Osteocyte (in vitro differentiated cells): ENCODE measurements around the gene TTLL13. TPM values are rescaled to one million over a fixed set of nuclear protein-coding genes. Genes with fewer than 3 reads are reported as not detected.

Experiments used
- DNase-seq: peaks from one replicate; pipeline ENCODE4 v3.0.0; 2021; ENCODE audit warnings: mixed read lengths; ENCODE audit not compliant: unreplicated experiment; ENCODE audit errors: extremely low spot score
- H3K27ac Mint-ChIP-seq: one replicate; pipeline ENCODE4 v1.8.0; 2021; ENCODE audit warnings: mild to moderate bottlenecking, mixed read lengths; ENCODE audit not compliant: unreplicated experiment
- H3K27me3 Mint-ChIP-seq: one replicate; pipeline ENCODE4 v1.8.0; 2021; ENCODE audit warnings: mixed read lengths; ENCODE audit not compliant: unreplicated experiment
- H3K36me3 Mint-ChIP-seq: one replicate; pipeline ENCODE4 v1.8.0; 2021; ENCODE audit warnings: mixed read lengths; ENCODE audit not compliant: unreplicated experiment
- H3K4me1 Mint-ChIP-seq: one replicate; pipeline ENCODE4 v1.8.0; 2021; ENCODE audit warnings: mixed read lengths; ENCODE audit not compliant: unreplicated experiment
- H3K4me3 Mint-ChIP-seq: one replicate; pipeline ENCODE4 v1.8.0; 2021; ENCODE audit warnings: mild to moderate bottlenecking, moderate library complexity, mixed read lengths; ENCODE audit not compliant: unreplicated experiment
- H3K9me3 Mint-ChIP-seq: one replicate; pipeline ENCODE4 v1.8.0; 2021; ENCODE audit warnings: mixed read lengths; ENCODE audit not compliant: unreplicated experiment
- CTCF ChIP-seq: fragments of 200-600 bp; sonication (generic); IDR thresholded peaks from 2 replicates; pipeline ENCODE4 v1.5.0; 2021; ENCODE audit warnings: antibody characterized with exemption, mild to moderate bottlenecking, moderate library complexity
- total RNA-seq: library from RNA; stranded (reverse); gene quantifications from 2 replicates; pipeline ENCODE4 v1.2.1, GENCODE V29; 2021

The TTLL13 gene
- total RNA-seq, 1 donor from 2014 or later, result not detected

- peaks cover 10% of the 10 kb centered on the region for H3K4me1 Mint-ChIP-seq
- no peak for DNase-seq
- no peak overlapping the region for H3K4me3 Mint-ChIP-seq
- H3K27ac Mint-ChIP-seq, result no peak overlapping the region
- peaks cover 17% of the 10 kb centered on the region for H3K36me3 Mint-ChIP-seq
- no peaks in the 10 kb centered on the region for H3K9me3 Mint-ChIP-seq
- H3K27me3 Mint-ChIP-seq, result no peaks in the 10 kb centered on the region
- TF ChIP-seq CTCF, result no peak
Measured at GRCh38 chr15:90222547-90222946, 26.8 kb upstream of the TTLL13 start.

DNA sequence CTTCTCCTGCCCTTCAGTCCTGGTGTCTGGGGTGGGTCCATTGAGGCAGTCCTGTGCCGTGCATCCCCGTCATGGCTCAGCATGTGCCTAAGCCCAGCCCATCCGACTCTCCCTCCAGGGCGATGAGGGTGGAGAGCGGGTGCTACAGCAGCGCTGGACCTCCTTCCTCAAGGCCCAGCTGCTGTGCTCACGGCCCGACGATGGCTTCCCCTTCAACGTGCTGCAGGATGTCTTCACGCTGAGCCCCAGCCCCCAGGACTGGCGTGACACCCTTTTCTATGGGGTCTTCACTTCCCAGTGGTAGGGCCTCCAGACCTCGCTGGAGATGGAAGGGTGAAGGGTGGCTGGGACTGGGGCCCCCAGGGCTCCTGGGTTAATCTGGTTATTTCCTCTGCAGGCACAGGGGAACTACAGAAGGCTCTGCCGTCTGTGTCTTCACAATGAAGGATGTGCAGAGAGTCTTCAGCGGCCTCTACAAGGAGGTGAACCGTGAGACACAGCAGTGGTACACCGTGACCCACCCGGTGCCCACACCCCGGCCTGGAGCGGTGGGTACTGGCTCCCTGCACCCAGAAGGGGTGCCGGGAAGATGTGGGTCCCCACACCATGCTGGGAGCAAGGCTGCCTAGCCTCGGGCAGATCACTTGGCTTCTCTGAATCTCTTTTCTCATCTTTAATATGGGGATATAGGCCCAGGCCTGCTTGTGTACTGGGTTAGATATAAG is 25.8 kb upstream of the TTLL13 start:
- Mint-ChIP-seq H3K27me3 (no peaks in the 10 kb centered on the region), H3K4me3 (no peak overlapping the region), H3K36me3 (peaks cover 17% of the 10 kb centered on the region), H3K27ac (no peak overlapping the region), H3K9me3 (no peaks in the 10 kb centered on the region), H3K4me1 (peaks cover 10% of the 10 kb centered on the region)
- DNase-seq, result no peak
- no peak for TF ChIP-seq CTCF

DNA sequence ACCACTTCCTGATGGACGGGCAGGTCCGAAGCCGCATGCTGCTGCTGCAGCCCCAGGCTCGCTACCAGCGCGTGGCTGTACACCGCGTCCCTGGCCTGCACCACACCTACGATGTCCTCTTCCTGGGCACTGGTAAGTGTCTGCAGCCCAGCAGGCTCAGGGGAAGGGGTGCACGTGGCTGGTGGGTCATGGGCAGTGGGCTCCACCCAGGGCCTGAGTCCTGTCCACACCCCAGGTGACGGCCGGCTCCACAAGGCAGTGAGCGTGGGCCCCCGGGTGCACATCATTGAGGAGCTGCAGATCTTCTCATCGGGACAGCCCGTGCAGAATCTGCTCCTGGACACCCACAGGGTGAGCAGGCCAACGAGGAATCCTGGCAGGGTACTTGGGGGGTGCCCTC is 24.3 kb upstream of the TTLL13 start:
- no peak for TF ChIP-seq CTCF
- no peak overlapping the region for H3K27ac Mint-ChIP-seq
- no peaks in the 10 kb centered on the region for H3K9me3 Mint-ChIP-seq
- H3K27me3 Mint-ChIP-seq, result no peaks in the 10 kb centered on the region
- peaks cover 10% of the 10 kb centered on the region for H3K4me1 Mint-ChIP-seq
- H3K36me3 Mint-ChIP-seq, result peaks cover 24% of the 10 kb centered on the region
- DNase-seq, result no peak
- no peak overlapping the region for H3K4me3 Mint-ChIP-seq

GRCh38 chr15:90225504-90226234 is 23.7 kb upstream of the TTLL13 start:
- TF ChIP-seq CTCF, result no peak
- no peak overlapping the region for H3K4me3 Mint-ChIP-seq

GRCh38 chr15:90227336-90227735 is 22.0 kb upstream of the TTLL13 start:
- H3K27ac Mint-ChIP-seq, result no peak overlapping the region
- H3K9me3 Mint-ChIP-seq, result no peaks in the 10 kb centered on the region
- DNase-seq, result no peak
- no peak for TF ChIP-seq CTCF
- H3K36me3 Mint-ChIP-seq, result peaks cover 27% of the 10 kb centered on the region
- H3K4me3 Mint-ChIP-seq, result no peak overlapping the region
- no peaks in the 10 kb centered on the region for H3K27me3 Mint-ChIP-seq
- peaks cover 2% of the 10 kb centered on the region for H3K4me1 Mint-ChIP-seq

More at GRCh38 chr15:90225504-90226234, 23.7 kb upstream of the TTLL13 start:
- H3K27ac Mint-ChIP-seq, result no peak overlapping the region
- H3K4me1 Mint-ChIP-seq, result peaks cover 10% of the 10 kb centered on the region
- H3K27me3 Mint-ChIP-seq, result no peaks in the 10 kb centered on the region
- H3K9me3 Mint-ChIP-seq, result no peaks in the 10 kb centered on the region
- peaks cover 26% of the 10 kb centered on the region for H3K36me3 Mint-ChIP-seq
- DNase-seq, result no peak
